ENCODE results near the gene SEPTIN1. TPM values are rescaled to one million over a fixed set of nuclear protein-coding genes. Genes with fewer than 3 reads are reported as not detected.

Gene SEPTIN1, protein sequence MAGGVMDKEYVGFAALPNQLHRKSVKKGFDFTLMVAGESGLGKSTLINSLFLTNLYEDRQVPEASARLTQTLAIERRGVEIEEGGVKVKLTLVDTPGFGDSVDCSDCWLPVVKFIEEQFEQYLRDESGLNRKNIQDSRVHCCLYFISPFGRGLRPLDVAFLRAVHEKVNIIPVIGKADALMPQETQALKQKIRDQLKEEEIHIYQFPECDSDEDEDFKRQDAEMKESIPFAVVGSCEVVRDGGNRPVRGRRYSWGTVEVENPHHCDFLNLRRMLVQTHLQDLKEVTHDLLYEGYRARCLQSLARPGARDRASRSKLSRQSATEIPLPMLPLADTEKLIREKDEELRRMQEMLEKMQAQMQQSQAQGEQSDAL
- 0.12 and 0.15 TPM in 2 replicates for total RNA-seq (ENCODE audit: low replicate concordance)

DNA sequence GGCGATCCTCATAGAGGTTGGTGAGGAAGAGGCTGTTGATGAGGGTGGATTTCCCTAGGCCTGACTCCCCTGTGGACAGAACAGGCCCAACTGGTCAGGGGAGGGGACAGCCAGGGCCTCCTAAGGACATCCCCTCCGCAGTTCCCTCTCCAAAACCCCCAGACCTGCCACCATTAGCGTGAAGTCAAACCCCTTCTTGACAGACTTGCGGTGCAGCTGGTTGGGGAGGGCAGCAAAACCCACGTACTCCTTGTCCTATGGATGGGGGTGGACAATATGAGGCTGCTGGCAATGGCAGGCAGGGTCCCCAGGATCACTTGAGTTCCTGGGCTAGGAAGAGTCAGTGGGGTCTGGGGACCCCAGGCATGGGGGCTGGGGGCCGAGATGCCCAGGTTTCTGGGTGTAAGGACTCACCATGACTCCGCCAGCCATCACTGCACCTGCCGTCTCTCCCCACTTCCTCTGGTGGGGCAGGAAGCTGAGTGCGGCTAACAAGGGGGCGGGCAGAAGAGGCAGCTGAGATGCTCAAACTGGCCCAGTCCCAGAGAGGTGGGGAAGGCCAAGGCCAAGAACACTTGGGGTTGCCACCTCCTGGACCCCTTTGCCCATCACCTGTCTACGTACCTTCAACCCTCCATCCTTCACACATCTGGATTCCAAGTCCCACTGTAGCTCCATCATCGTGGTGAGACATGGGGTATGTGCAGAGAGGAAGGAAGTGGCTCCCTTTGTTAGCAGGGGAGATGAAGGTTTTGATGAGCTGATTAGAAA lies at the start of gene SEPTIN1:
SEPTIN1 (minus strand) TSS at position 451 of the 771 bp plus-strand sequence; CDS start at position 432, 19 bp downstream.

DNA sequence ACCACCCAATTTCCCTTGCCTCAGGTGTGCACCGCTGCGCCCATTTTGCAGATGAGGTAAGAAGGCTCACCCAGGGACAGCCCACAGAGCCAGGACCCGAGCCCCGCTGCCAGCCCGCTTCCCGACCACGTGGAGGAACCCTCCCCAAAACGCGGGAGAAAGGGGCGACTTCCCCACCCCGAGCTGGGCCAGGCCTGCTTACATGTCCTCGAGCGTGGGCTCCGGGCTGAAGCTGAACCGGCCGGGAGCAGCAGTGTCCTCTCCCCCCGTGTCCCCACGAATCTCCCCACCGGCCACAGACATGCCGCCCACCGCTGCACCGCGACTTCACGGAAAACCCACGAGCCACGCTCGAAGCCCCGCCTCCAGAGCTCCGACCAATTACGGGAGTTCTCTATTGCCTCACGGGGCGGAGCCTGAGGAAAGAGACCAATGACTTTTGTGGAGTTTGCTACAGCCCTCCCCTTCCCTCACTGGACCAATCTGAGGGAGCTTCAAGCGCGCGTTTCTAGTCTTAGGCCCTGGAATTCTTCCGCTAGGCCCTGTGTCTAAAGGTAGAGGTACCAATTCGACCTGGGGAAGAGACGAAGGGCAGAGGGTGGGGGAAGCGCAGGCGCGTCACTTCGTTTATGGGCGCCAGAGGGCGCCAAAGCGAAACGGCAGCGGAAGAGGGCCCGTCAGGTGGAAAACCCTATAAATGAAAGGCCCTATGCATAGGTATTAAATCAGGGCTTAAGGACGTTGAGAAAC lies 47.5 kb upstream of the SEPTIN1 start, which contains the start of gene DCTPP1:
DCTPP1 (minus strand) TSS at position 353 of the 750 bp plus-strand sequence; CDS start at position 303, 50 bp downstream.

DNA sequence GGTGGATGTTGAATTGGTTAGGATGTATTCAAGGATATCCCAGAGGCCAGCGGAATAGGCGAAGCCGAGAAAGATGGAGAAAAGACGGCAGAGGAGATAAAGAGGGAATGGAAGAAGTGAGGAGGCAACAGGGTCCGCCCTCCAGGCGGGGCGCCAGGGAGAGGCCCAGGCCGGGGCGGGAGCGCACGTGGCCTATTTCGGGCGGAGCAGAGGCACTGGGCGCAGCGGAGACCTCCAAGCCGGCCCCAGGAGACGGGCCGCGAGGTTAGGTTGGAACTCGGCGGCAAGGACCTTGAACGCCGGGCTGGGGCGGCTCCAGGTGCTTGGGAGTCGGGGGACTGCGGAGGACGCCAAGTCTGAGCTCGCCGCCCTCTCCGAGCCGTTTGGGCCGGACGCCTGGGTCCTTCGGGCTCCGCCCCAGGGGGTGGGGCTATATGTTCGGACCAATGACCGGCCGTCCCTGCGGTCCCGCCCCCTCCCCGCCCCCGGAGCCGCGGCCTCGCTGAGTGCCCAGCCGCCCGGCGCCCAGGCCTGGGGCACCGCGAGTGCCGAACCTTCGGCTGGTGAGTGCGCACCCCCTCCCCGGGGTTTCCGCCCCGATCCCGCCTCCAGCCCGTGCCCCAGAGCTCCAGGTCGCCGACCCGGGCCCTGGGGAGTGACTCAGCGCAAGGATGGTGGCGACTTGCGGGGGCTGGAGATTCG lies 24.9 kb upstream of the SEPTIN1 start, which contains the start of gene ZNF771:
ZNF771 (plus strand) TSS at position 505 of the 702 bp plus-strand sequence. CDS start 448 bp downstream, outside the sequence.

DNA sequence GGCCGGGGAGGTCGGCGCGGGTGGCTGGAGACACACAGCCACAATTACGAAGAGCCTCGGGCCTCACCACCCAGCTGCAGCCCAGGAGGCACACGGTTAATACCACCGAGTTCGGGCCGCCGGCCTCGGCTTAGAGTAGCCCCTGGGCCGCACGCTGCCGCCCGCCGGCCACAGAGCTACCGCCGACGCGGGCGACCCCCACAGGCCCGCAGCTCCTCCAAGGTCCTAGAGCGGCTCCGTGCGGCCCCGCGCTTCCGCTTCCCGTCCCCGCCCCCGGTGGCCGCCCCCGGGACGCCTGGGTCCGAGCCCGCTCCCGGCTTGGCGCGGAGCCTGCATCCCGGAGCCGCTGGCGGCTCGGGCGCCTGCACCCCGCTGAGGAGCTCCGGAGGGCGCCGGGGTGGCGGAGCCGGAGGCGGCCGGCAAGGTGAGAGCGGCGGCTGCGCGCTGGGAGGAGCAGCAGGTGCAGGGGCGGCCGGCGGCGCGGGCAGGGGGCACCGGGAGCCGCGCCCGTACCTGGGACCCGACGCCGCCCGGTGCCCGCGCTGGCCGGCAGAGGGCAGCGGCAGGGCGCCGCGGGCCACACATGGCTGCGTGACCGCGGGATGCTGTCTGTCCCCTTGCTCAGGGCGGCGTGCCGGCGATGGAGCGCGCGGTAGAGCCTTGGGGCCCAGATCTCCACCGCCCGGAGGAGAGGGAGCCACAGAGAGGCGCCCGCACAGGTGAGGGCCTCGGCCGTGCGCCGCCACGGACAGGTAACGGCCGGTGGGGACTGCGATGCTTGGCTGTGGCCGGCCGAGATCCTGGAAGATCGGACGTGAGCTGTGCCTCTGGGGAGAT lies 13.0 kb upstream of the SEPTIN1 start, which contains the start of gene ZNF48:
ZNF48 (plus strand) TSS at position 266 of the 837 bp plus-strand sequence; CDS start at position 641, 375 bp downstream.

DNA sequence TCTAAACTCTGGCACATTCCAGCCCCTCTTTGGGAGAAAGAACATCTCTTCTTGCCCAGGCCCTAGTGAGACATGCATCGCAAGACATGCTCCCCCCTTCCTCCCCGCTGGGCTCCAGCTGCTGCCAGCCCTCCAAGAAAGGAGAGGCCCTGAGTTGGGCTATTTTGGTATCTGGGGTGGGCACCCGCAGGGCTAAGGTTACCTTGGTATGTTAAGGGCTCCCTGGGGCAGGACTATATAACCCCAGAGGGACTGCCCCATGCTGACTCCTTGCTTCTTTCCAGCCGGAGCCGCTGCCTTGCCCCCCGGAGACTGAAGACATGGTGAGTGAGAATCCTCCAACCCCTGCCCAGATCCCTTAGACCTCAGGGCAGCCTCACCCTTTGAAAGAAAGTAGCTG lies 7.8 kb downstream of the SEPTIN1 start, which contains the start of gene MYL11:
MYL11 (plus strand) TSS at position 265 of the 400 bp plus-strand sequence; CDS start at position 321, 56 bp downstream.

DNA sequence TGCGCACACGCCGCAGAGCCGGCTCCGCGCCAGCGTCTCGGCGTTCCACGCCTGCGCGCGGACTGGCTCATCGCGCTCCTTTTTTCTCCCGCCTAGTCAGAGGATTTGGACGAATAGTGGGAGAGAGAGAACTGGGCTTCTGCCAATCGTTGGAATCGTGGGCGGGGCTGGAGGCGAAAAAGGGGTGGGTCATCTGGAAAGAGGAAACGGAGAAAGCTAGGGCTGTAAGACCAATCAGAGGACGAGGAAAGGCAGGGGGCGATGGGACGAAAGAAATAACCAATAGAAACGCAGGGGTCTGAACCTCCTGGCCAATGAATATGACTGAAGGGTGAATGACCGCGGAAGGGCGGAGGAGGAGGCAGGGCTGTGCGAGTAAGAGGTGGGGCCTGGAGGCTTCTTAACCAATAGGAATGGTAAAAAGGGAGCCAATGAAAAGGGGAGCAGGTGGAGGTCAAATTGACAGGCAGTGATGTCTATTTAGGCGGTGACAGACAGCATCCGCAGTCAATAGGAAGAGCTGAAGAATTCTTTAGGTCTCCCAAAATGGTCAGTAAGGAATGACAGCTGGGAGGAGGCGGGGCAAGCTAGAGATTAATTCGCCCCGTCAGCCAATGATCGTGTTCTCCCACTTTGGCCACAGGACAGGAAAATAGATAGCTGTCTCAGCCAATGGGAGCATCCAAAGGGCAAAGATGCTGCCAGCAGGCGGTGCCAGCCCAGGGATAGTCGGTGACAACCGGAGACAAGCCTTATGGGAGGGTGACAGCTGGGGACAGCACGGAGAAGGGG lies 11.7 kb downstream of the SEPTIN1 start, which contains the start of gene TBC1D10B:
TBC1D10B (minus strand) TSS at position 39 of the 792 bp plus-strand sequence. CDS start 311 bp downstream, outside the sequence.

DNA sequence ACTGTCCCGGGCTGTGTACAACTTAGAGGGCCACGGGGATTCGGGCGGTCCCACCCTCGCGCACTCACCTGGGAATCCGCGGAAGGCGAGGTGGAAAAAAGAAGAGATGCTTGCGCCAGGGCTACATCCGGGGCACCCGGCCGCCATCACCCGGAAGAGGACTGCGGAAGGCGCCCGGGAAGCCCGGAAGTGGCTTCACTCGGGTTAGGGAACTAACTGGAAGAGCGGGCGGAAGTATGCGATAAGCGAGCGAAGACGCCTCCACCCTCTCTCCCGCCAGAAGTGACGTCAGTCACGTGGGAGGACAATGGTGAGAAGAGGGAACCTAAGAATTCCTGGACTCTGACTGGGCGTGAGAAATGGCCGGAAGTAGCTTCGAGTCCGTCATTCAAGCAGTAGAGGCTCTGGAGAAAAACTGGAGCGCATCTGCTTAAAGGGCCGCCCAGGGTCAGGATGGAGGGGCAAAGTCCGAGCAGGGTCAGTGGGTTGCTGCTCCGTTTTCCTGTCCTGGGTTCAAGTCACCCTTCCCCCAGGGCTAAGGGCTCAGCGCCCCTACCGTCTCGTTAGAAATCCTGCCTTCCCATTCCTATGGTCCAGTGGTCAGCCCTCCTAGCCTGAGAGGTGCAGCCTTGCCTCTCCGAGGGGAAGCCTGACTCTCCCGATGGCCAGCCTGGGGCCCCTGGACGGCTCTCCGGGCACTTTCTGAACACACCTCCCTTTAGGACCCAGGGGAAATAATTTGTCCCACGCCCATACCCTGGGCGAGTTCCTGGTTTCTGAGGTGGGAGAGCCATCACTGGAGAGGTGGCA lies 27.0 kb downstream of the SEPTIN1 start, which contains the start of gene CD2BP2:
CD2BP2 (minus strand) TSS at position 165 of the 810 bp plus-strand sequence. CDS start 627 bp downstream, outside the sequence.

Other genes starting within 250 kb of the SEPTIN1 start
- 0.47 and 1.9 TPM in 2 replicates for gene CORO1A, start 199.0 kb downstream of the SEPTIN1 start, total RNA-seq (ENCODE audit: low replicate concordance)
- 23.3 and 43.5 TPM in 2 replicates for gene BOLA2B, start 188.9 kb downstream of the SEPTIN1 start, total RNA-seq (ENCODE audit: low replicate concordance)
- 6.2 and 39.7 TPM in 2 replicates for gene SLX1A, start 188.7 kb downstream of the SEPTIN1 start, total RNA-seq (ENCODE audit: low replicate concordance)
- 1.2 and 1.4 TPM in 2 replicates for gene SULT1A3, start 183.3 kb downstream of the SEPTIN1 start, total RNA-seq (ENCODE audit: low replicate concordance)
- gene NPIPB13, start 134.1 kb downstream of the SEPTIN1 start, total RNA-seq (ENCODE audit: low replicate concordance) = 0.68 and 1.5 TPM in 2 replicates
- gene CD2BP2, start 27.3 kb downstream of the SEPTIN1 start, total RNA-seq (ENCODE audit: low replicate concordance) = 25.4 and 31.0 TPM in 2 replicates
- 16.8 and 18.7 TPM in 2 replicates for gene TBC1D10B, start 12.1 kb downstream of the SEPTIN1 start, total RNA-seq (ENCODE audit: low replicate concordance)
- gene MYL11, start 7.8 kb downstream of the SEPTIN1 start, total RNA-seq (ENCODE audit: low replicate concordance) = not detected in 2 replicates
- gene ZNF48, start 12.9 kb upstream of the SEPTIN1 start, total RNA-seq (ENCODE audit: low replicate concordance) = 2.2 and 8.8 TPM in 2 replicates
- gene ZNF771, start 25.0 kb upstream of the SEPTIN1 start, total RNA-seq (ENCODE audit: low replicate concordance) = 8.3 and 9.2 TPM in 2 replicates
- 4.8 and 15.9 TPM in 2 replicates for gene DCTPP1, start 47.5 kb upstream of the SEPTIN1 start, total RNA-seq (ENCODE audit: low replicate concordance)
- 12.4 and 19.2 TPM in 2 replicates for gene SEPHS2, start 63.3 kb upstream of the SEPTIN1 start, total RNA-seq (ENCODE audit: low replicate concordance)
- gene ITGAL, start 90.2 kb upstream of the SEPTIN1 start, total RNA-seq (ENCODE audit: low replicate concordance) = under 0.01 TPM in 1 of 2 replicates, not detected in the other
- 10.3 and 12.0 TPM in 2 replicates for gene ZNF768, start 144.0 kb upstream of the SEPTIN1 start, total RNA-seq (ENCODE audit: low replicate concordance)
- 2.2 and 6.6 TPM in 2 replicates for gene ZNF747, start 152.3 kb upstream of the SEPTIN1 start, total RNA-seq (ENCODE audit: low replicate concordance)
- gene ZNF764, start 175.8 kb upstream of the SEPTIN1 start, total RNA-seq (ENCODE audit: low replicate concordance) = 0.70 and 3.5 TPM in 2 replicates
- gene ZNF688, start 189.2 kb upstream of the SEPTIN1 start, total RNA-seq (ENCODE audit: low replicate concordance) = 3.2 and 9.0 TPM in 2 replicates
- gene ZNF785, start 203.1 kb upstream of the SEPTIN1 start, total RNA-seq (ENCODE audit: low replicate concordance) = 6.3 and 6.8 TPM in 2 replicates
- gene ZNF689, start 227.8 kb upstream of the SEPTIN1 start, total RNA-seq (ENCODE audit: low replicate concordance) = 1.9 and 3.3 TPM in 2 replicates

All from smooth muscle cell of the coronary artery (primary cell).